CD14-positive monocyte (primary cell): ENCODE results near the gene MTHFR. TPM values are rescaled to one million over a fixed set of nuclear protein-coding genes. Genes with fewer than 3 reads are reported as not detected.

Experiments used
- DNase-seq, 3 donors: peaks; one replicate each; pipeline ENCODE4 v3.0.0-alpha.2; 2011 to 2022
- H2AFZ ChIP-seq: 2 replicates; pipeline ENCODE4 v1.6.0; 2012; ENCODE audit warnings: mild to moderate bottlenecking, low read depth, low read length, inconsistent platforms; ENCODE audit not compliant: insufficient read depth, poor library complexity, severe bottlenecking
- H3K27ac ChIP-seq, 2 donors: 1 replicate in 1 of 2; 2 replicates in 1 of 2; pipeline ENCODE4 v1.5.1; 2012 to 2013; ENCODE audit warnings: low read length in 2 of 2, control low read depth in 1 of 2, inconsistent platforms in 1 of 2, low read depth in 1 of 2, mild to moderate bottlenecking in 1 of 2
- H3K27me3 ChIP-seq, 2 donors: one replicate each; pipeline versions ENCODE4 v1.6.0 to v1.6.1; 2011 to 2013; ENCODE audit warnings: low read length in 2 of 2; ENCODE audit not compliant: control insufficient read depth in 2 of 2, insufficient read depth in 2 of 2
- H3K36me3 ChIP-seq, 2 donors: replicated peaks in 1 of 2; 1 replicate in 1 of 2; 2 replicates in 1 of 2; pipeline versions ENCODE4 v1.5.1 to v1.6.1; 2012 to 2013; ENCODE audit warnings: low read length in 2 of 2, control low read depth in 1 of 2, inconsistent platforms in 1 of 2, mild to moderate bottlenecking in 1 of 2; ENCODE audit not compliant: insufficient read depth in 2 of 2, control insufficient read depth in 1 of 2
- H3K4me1 ChIP-seq, 2 donors: 1 replicate in 1 of 2; 2 replicates in 1 of 2; pipeline versions ENCODE4 v1.5.1 to v1.6.1; 2012 to 2013; ENCODE audit warnings: low read length in 2 of 2, control low read depth in 1 of 2, inconsistent platforms in 1 of 2, mild to moderate bottlenecking in 1 of 2, moderate library complexity in 1 of 2; ENCODE audit not compliant: insufficient read depth in 2 of 2, control insufficient read depth in 1 of 2
- H3K4me2 ChIP-seq: replicated peaks from 2 replicates; pipeline ENCODE3; 2012; ENCODE audit warnings: low read length, moderate library complexity, mild to moderate bottlenecking; ENCODE audit not compliant: poor library complexity, severe bottlenecking; ENCODE audit errors: extremely low read depth
- H3K4me3 ChIP-seq, 3 experiments: fragments of 200-600 bp in 1 of 3; sonication (generic) in 1 of 3; replicated peaks in 1 of 3; 1 replicate in 2 of 3; 2 replicates in 1 of 3; pipeline ENCODE4 v1.5.1; 2011 to 2013; ENCODE audit warnings: low read length in 3 of 3, mild to moderate bottlenecking in 3 of 3, control low read depth in 2 of 3, low read depth in 2 of 3, inconsistent platforms in 1 of 3, moderate library complexity in 1 of 3
- H3K79me2 ChIP-seq: 2 replicates; pipeline ENCODE4 v1.6.0; 2012; ENCODE audit warnings: mild to moderate bottlenecking, control low read depth, inconsistent platforms, low read length, moderate library complexity; ENCODE audit not compliant: insufficient read depth
- H3K9ac ChIP-seq: 2 replicates; pipeline ENCODE4 v1.6.0; 2017; ENCODE audit warnings: low read length, mild to moderate bottlenecking; ENCODE audit not compliant: insufficient read depth, poor library complexity, severe bottlenecking
- H3K9me3 ChIP-seq, 2 donors: replicated peaks in 1 of 2; 1 replicate in 1 of 2; 2 replicates in 1 of 2; pipeline versions ENCODE4 v1.5.1 to v1.6.1; 2012 to 2013; ENCODE audit warnings: low read length in 2 of 2, control low read depth in 1 of 2; ENCODE audit not compliant: control insufficient read depth in 1 of 2, insufficient read depth in 1 of 2
- H4K20me1 ChIP-seq: 2 replicates; pipeline ENCODE4 v1.6.0; 2012; ENCODE audit warnings: mild to moderate bottlenecking, low read length, control low read depth, moderate library complexity; ENCODE audit not compliant: insufficient read depth
- H3K27ac Mint-ChIP-seq, 7 donors: one replicate each; pipeline ENCODE4 v1.8.0; 2020; ENCODE audit warnings: mild to moderate bottlenecking in 7 of 7, mixed read lengths in 7 of 7, moderate library complexity in 6 of 7, inconsistent platforms in 2 of 7
- H3K27me3 Mint-ChIP-seq, 3 donors: one replicate each; pipeline ENCODE4 v1.8.0; 2021 to 2022; ENCODE audit warnings: low read depth in 3 of 3, mild to moderate bottlenecking in 3 of 3, mixed read lengths in 3 of 3, moderate library complexity in 3 of 3, inconsistent platforms in 1 of 3
- H3K36me3 Mint-ChIP-seq, 2 donors: one replicate each; pipeline ENCODE4 v1.8.0; 2020; ENCODE audit warnings: mixed read lengths in 2 of 2, inconsistent platforms in 1 of 2, mild to moderate bottlenecking in 1 of 2
- H3K4me1 Mint-ChIP-seq: one replicate; pipeline ENCODE4 v1.8.0; 2020; ENCODE audit warnings: mild to moderate bottlenecking, mixed read lengths
- H3K4me3 Mint-ChIP-seq, 2 donors: one replicate each; pipeline ENCODE4 v1.8.0; 2020; ENCODE audit warnings: mild to moderate bottlenecking in 2 of 2, mixed read lengths in 2 of 2, moderate library complexity in 1 of 2
- H3K9me3 Mint-ChIP-seq, 7 donors: one replicate each; pipeline ENCODE4 v1.8.0; 2020 to 2022; ENCODE audit warnings: mixed read lengths in 7 of 7, mild to moderate bottlenecking in 6 of 7, moderate library complexity in 6 of 7, inconsistent platforms in 2 of 7
- WGBS: methylation state at CpG from one replicate; pipeline ENCODE4 v1.1.5; 2013; ENCODE audit warnings: missing lambda C conversion rate; ENCODE audit not compliant: insufficient coverage; 5-methylcytosine and 5-hydroxymethylcytosine counted together
- intact Hi-C, 2 donors: fragments of 100-400 bp; cut with micrococcal nuclease; formaldehyde crosslinking; loops; one replicate each; pipeline versions ENCODE4 v1.15.0 to v1.15.1; 2023
- polyA plus RNA-seq, 3 donors: library from polyadenylated mRNA; depleted of rRNA in 1 of 3; unstranded in 2 of 3; stranded (reverse) in 1 of 3; fragments of 300-500 nt in 2 of 3; fragments of >200 nt in 1 of 3; fragmentation: Illumina TruSeq in 2 of 3; gene quantifications; 1 replicate in 2 of 3; 2 replicates in 1 of 3; pipeline ENCODE4 v1.2.3, GENCODE V29; 2012 to 2021
- TF ChIP-seq, protein P1 (sequence below): fragments of 200-600 bp; IDR thresholded peaks from one replicate; pipeline ENCODE4 v1.8.0; 2022; ENCODE audit warnings: antibody characterized with exemption, mild to moderate bottlenecking

MTHFR gene
- polyA plus RNA-seq, 3 donors = 4.5 to 41.9 (median 8.5) TPM

DNA sequence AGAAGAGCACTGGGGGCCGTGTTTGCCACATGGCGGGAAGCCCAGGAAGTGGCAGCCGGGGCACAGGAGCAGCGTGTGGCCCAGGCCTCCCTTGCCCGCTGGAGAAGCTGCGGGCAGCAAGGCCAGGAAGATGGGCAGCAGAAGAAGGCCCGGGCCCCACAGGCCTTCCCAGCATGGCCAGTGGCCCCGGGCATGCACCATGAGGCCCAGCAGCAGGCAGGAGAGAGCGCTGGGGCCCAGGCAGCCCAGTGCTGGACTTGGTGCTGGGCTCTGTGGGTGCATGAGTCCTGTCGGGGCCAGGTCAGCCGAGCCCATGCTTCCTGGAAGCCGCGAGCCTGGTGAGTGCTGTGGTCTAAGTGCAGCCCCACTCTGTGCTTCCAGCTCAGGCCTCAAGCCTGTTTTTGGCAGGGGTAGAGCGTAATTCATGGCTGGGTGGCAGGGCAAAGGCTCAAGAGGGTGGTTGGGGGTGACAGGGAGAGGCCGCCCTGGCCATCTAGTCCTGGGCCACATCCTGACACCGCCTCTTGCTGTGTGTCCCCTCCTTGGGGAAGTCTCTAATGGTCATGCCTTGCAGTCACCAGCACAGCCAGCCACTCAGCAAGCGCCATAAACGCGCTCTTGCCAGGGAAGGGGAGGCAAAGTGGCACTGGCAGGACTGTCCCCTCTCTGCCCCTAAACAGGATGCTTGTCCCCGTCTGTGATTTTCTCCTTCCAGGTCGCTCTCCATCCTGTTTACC lies 21.3 kb downstream of the MTHFR start:
- Histone ChIP-seq H3K9ac (peak overlapping the region; percentile 46), H3K4me3 (peak overlapping the region in 1 of 3 experiments; percentile 65), H2AFZ (peak overlapping the region; percentile 67), H3K27ac (no peak overlapping the region), H4K20me1 (no peaks in the 10 kb centered on the region), H3K4me2 (peak overlapping the region; percentile 76), H3K27me3 (no peaks in the 10 kb centered on the region), H3K79me2 (no peaks in the 10 kb centered on the region), H3K9me3 (no peaks in the 10 kb centered on the region), H3K36me3 (peaks cover 5 to 8% of the 10 kb centered on the region in 2 donors), H3K4me1 (peaks cover 12 to 22% of the 10 kb centered on the region in 2 donors)
- Mint-ChIP-seq H3K27ac (peak overlapping the region in 1 of 7 donors; percentile 75), H3K4me1 (peaks cover 21% of the 10 kb centered on the region), H3K36me3 (peaks cover 1 to 10% of the 10 kb centered on the region in 2 donors), H3K27me3 (peaks cover 2 to 13% (median 7%) of the 10 kb centered on the region in 3 donors), H3K9me3 (peaks cover 0 to 3% (median 0%) of the 10 kb centered on the region in 7 donors), H3K4me3 (no peak overlapping the region)
- 87% methylated on average over 14 of the region's 21 CpGs for WGBS
- intact Hi-C loops = loop anchor here in 1 of 2 donors (2.0 kb wide), 1 partner anchor 44 kb away; no protein-coding TSS in a partner anchor
- no peak for DNase-seq
- TF ChIP-seq, protein P1, sequence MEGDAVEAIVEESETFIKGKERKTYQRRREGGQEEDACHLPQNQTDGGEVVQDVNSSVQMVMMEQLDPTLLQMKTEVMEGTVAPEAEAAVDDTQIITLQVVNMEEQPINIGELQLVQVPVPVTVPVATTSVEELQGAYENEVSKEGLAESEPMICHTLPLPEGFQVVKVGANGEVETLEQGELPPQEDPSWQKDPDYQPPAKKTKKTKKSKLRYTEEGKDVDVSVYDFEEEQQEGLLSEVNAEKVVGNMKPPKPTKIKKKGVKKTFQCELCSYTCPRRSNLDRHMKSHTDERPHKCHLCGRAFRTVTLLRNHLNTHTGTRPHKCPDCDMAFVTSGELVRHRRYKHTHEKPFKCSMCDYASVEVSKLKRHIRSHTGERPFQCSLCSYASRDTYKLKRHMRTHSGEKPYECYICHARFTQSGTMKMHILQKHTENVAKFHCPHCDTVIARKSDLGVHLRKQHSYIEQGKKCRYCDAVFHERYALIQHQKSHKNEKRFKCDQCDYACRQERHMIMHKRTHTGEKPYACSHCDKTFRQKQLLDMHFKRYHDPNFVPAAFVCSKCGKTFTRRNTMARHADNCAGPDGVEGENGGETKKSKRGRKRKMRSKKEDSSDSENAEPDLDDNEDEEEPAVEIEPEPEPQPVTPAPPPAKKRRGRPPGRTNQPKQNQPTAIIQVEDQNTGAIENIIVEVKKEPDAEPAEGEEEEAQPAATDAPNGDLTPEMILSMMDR = no peak

DNA sequence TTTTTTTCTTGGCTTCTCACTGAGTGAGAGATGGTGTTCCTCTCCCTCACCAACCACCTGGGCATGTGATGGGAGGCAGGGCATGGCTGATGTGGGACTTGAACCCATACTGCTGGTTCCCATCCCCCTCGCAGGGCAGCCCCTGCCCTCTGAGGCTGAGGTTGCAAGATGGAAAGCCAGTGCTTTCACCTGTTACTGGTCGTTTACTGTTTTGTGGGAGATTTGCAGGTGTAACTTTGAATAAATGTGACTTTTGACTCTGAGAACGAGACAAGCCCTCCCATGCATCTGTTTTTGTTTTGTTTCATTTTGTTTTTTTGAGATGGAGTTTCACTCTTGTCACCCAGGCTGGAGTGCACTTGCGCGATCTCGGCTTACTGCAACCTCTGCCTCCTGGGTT lies 22.2 kb downstream of the MTHFR start:
- Histone ChIP-seq H3K9me3 (no peaks in the 10 kb centered on the region), H4K20me1 (no peaks in the 10 kb centered on the region), H3K4me3 (no peak overlapping the region), H3K79me2 (no peaks in the 10 kb centered on the region), H3K9ac (no peak overlapping the region), H2AFZ (no peak overlapping the region), H3K27ac (no peak overlapping the region), H3K4me2 (no peak overlapping the region), H3K4me1 (peaks cover 12 to 14% of the 10 kb centered on the region in 2 donors), H3K27me3 (no peaks in the 10 kb centered on the region), H3K36me3 (peaks cover 0 to 2% of the 10 kb centered on the region in 2 donors)
- 92% methylated on average over 2 of the region's 6 CpGs for WGBS
- Mint-ChIP-seq H3K4me1 (peaks cover 17% of the 10 kb centered on the region), H3K36me3 (peaks cover 0 to 6% of the 10 kb centered on the region in 2 donors), H3K27me3 (peaks cover 2 to 13% (median 7%) of the 10 kb centered on the region in 3 donors), H3K4me3 (no peak overlapping the region), H3K9me3 (peaks cover 0 to 3% (median 0%) of the 10 kb centered on the region in 7 donors), H3K27ac (no peak overlapping the region)
- TF ChIP-seq, protein P1 = no peak
- intact Hi-C loops = no loop called here
- no peak for DNase-seq
